NCI-H2227 (cell line): ENCODE data around the gene TNNI3.
A peak's percentile ranks its signal among the peaks of the same experiment; 100 is the strongest.
"Not testable (repeated sequence)": the region's sequence is repeated elsewhere in the genome, so short reads cannot be mapped to it uniquely, and the experiment has no call there.

Experiments used
- DNase-seq: peaks from one replicate; lab custom pipeline; 2025; ENCODE audit not compliant: unreplicated experiment; lab: John Stamatoyannopoulos, UW

Gene TNNI3

GRCh38 chr19:55173186-55173713, 15.7 kb upstream of the TNNI3 start:
- DNase-seq: no peak

GRCh38 chr19:55172741-55173140, 15.2 kb upstream of the TNNI3 start:
- DNase-seq: peak; percentile 67

- not testable (repeated sequence) for DNase-seq
Observed at GRCh38 chr19:55172318-55172717, 14.8 kb upstream of the TNNI3 start.

- DNase-seq: no peak
Observed at GRCh38 chr19:55171440-55171839, 13.9 kb upstream of the TNNI3 start.

- no peak for DNase-seq
Observed at GRCh38 chr19:55169136-55169535, 11.6 kb upstream of the TNNI3 start.

GRCh38 chr19:55166530-55167268, 9.2 kb upstream of the TNNI3 start, which contains the start of gene DNAAF3:
Gene DNAAF3 (minus strand): TSS chr19:55166613. CDS start chr19:55166413, 200 bp downstream.
- DNase-seq: peak; percentile 100

GRCh38 chr19:55165952-55166529, 8.5 kb upstream of the TNNI3 start:
- DNase-seq: peak; percentile 99

- no peak for DNase-seq
Observed at GRCh38 chr19:55161571-55162322, 4.2 kb upstream of the TNNI3 start.

GRCh38 chr19:55160986-55161365, 3.4 kb upstream of the TNNI3 start:
- DNase-seq: no peak

GRCh38 chr19:55160128-55160985, 2.8 kb upstream of the TNNI3 start:
- peak; percentile 99 for DNase-seq

- no peak for DNase-seq
Observed at GRCh38 chr19:55158848-55159749, 1.6 kb upstream of the TNNI3 start.

- DNase-seq: no peak
Observed at GRCh38 chr19:55158423-55158822, 891 bp upstream of the TNNI3 start.

- DNase-seq: peak; percentile 97
Observed at GRCh38 chr19:55156202-55157063, 1.1 kb downstream of the TNNI3 start.

- peak; percentile 69 for DNase-seq
Observed at GRCh38 chr19:55155784-55156183, 1.7 kb downstream of the TNNI3 start.

- no peak for DNase-seq
Observed at GRCh38 chr19:55153652-55154264, 3.8 kb downstream of the TNNI3 start.

- DNase-seq: peak; percentile 50
Observed at GRCh38 chr19:55152017-55152416, 5.5 kb downstream of the TNNI3 start.

GRCh38 chr19:55149078-55150003, 8.2 kb downstream of the TNNI3 start, which contains the start of gene TNNT1:
Gene TNNT1 (minus strand): TSS chr19:55149206. CDS start chr19:55147157, 2,049 bp downstream.
- DNase-seq: peak; percentile 72
